GM12878 (cell line): ENCODE results near the gene AKT1S1. TPM values are rescaled to one million over a fixed set of nuclear protein-coding genes. Genes with fewer than 3 reads are reported as not detected.

ENCODE experiments used
- BACH1 ChIP-seq: fragments of 450-650 bp; IDR thresholded peaks from 2 replicates; pipeline ENCODE4 v1.6.1; 2017; ENCODE audit warnings: mild to moderate bottlenecking, borderline replicate concordance
- CBX3 ChIP-seq: fragments of 200-600 bp; sonication (generic); IDR thresholded peaks from 2 replicates; pipeline ENCODE4 v1.6.1; 2016; ENCODE audit warnings: low read depth, borderline replicate concordance
- CREB1 ChIP-seq: IDR thresholded peaks from 2 replicates; pipeline ENCODE4 v1.6.1; 2012; ENCODE audit warnings: low read depth, mild to moderate bottlenecking, inconsistent platforms
- HDAC2 ChIP-seq: fragments of 200-600 bp; sonication (generic); IDR thresholded peaks from 2 replicates; pipeline ENCODE4 v1.6.1; 2017
- HDGF ChIP-seq: fragments of 450-650 bp; IDR thresholded peaks from 2 replicates; pipeline ENCODE4 v1.6.1; 2016; ENCODE audit warnings: antibody characterized with exemption
- MLLT1 ChIP-seq: fragments of 450-650 bp; IDR thresholded peaks from 2 replicates; pipeline ENCODE4 v1.6.1; 2016; ENCODE audit warnings: mild to moderate bottlenecking
- NFYB ChIP-seq: IDR thresholded peaks from 2 replicates; pipeline ENCODE4 v1.6.1; 2011; ENCODE audit warnings: low read depth, mild to moderate bottlenecking, low read length, improper control_type of control experiment, moderate library complexity; ENCODE audit not compliant: insufficient read depth
- RUNX3 ChIP-seq: IDR thresholded peaks from 2 replicates; pipeline ENCODE4 v1.6.1; 2012; ENCODE audit warnings: low read length, inconsistent platforms
- SUPT20H ChIP-seq: IDR thresholded peaks from 2 replicates; pipeline ENCODE4 v1.6.1; 2011; ENCODE audit warnings: low read depth, mild to moderate bottlenecking, low read length, moderate library complexity, borderline replicate concordance; ENCODE audit not compliant: control insufficient read depth
- ZNF592 ChIP-seq: fragments of 450-650 bp; IDR thresholded peaks from 2 replicates; pipeline ENCODE4 v1.6.1; 2017; ENCODE audit warnings: mild to moderate bottlenecking, moderate library complexity
- polyA plus RNA-seq, 11 experiments: library from polyadenylated mRNA; depleted of rRNA in 4 of 11; unstranded in 6 of 11; stranded (reverse) in 5 of 11; fragments of >200 nt; fragmentation: Nextera tagmentation in 4 of 11; fragmentation: Illumina TruSeq in 1 of 11; extraction: Ambion mirVana in 4 of 11; extraction: Trizol in 1 of 11; gene quantifications; 1 replicate in 1 of 11; 2 replicates in 10 of 11; pipeline versions ENCODE4 v1.2.1 to v1.2.3, GENCODE V29; 2011 to 2016; ENCODE audit warnings: inconsistent platforms in 2 of 11, missing spikeins in 2 of 11, low read depth in 1 of 11
- total RNA-seq, 4 experiments: library from RNA; depleted of rRNA in 3 of 4; stranded (reverse); fragments of >200 nt in 3 of 4; fragmentation: Illumina TruSeq in 1 of 4; extraction: Trizol in 1 of 4; gene quantifications; 2 replicates each; pipeline versions ENCODE4 v1.2.1 to v1.2.3, GENCODE V29; 2013 to 2021

AKT1S1 gene
- total and polyA plus RNA-seq, 10 of the 15 experiments (the other 5 are each of a cell fraction or from before 2014, with no cell fraction given): 0.43 to 23.0 (median 12.3) TPM

- TF ChIP-seq CBX3: no peak
- peak; percentile 78; the same call in 1 of the 2 replicates for TF ChIP-seq BACH1
- peak; percentile 87 for TF ChIP-seq MLLT1
- 0 out of 2 replicates have a peak, but pooled peaks have one; percentile 9 for TF ChIP-seq HDAC2
- TF ChIP-seq NFYB: no peak
- no peak for TF ChIP-seq SUPT20H
- peak; percentile 97 for TF ChIP-seq CREB1
- peak; percentile 47; the same call in 1 of the 2 replicates for TF ChIP-seq RUNX3
- no peak for TF ChIP-seq ZNF592
- no peak; the same call in 1 of the 2 replicates for TF ChIP-seq HDGF
These were observed at the start of gene AKT1S1, which contains the start of gene TBC1D17 (continued) for GRCh38 chr19:49877020-49877878.
